WTC11 (cell line): ENCODE data around the gene CALCR. TPM values are rescaled to one million over a fixed set of nuclear protein-coding genes. Genes with fewer than 3 reads are reported as not detected.

Experiments used
- ATAC-seq: fragments of 200-7000 bp; cut with Tn5 transposase; 2 replicates; pipeline ENCODE4 v1.10.0; 2021; ENCODE audit warnings: mild to moderate bottlenecking, moderate library complexity
- CTCF ChIA-PET: fragments of 300-600 bp; sonication (Branson Sonifier 250); formaldehyde crosslinking; loops from one replicate; lab custom pipeline; 2021; ENCODE audit warnings: antibody characterized with exemption; lab: Charles Lee
- POLR2A ChIA-PET: fragments of 350-600 bp; sonication (Branson Sonifier 250); formaldehyde crosslinking; loops from one replicate; lab custom pipeline; 2021; ENCODE audit warnings: antibody characterized with exemption; lab: Charles Lee
- DNase-seq: peaks from one replicate; pipeline ENCODE4 v3.0.0; 2021; ENCODE audit warnings: low spot score
- H3K27ac Mint-ChIP-seq: 2 replicates; pipeline ENCODE4 v1.8.0; 2021; ENCODE audit warnings: mixed read lengths
- H3K27me3 Mint-ChIP-seq: 2 replicates; pipeline ENCODE4 v1.8.0; 2021; ENCODE audit warnings: low read depth, mild to moderate bottlenecking, moderate library complexity, mixed read lengths
- H3K36me3 Mint-ChIP-seq: 2 replicates; pipeline ENCODE4 v1.8.0; 2021; ENCODE audit warnings: mixed read lengths
- H3K4me1 Mint-ChIP-seq: 2 replicates; pipeline ENCODE4 v1.8.0; 2022; ENCODE audit warnings: mixed read lengths
- H3K4me3 Mint-ChIP-seq: 2 replicates; pipeline ENCODE4 v1.8.0; 2021; ENCODE audit warnings: mild to moderate bottlenecking, moderate library complexity, mixed read lengths
- H3K9me3 Mint-ChIP-seq: 2 replicates; pipeline ENCODE4 v1.8.0; 2021; ENCODE audit warnings: mixed read lengths
- AFF4 ChIP-seq: sonication (generic); formaldehyde crosslinking; IDR thresholded peaks from 2 replicates; pipeline ENCODE4 v1.8.1; 2023; ENCODE audit warnings: mild to moderate bottlenecking, missing genetic modification reagents, borderline replicate concordance
- AR ChIP-seq: fragments of 250-450 bp; sonication (Bioruptor Pico); IDR thresholded peaks from 2 replicates; pipeline ENCODE4 v1.9.0; 2021; ENCODE audit warnings: mild to moderate bottlenecking
- CREM ChIP-seq: sonication (generic); formaldehyde crosslinking; IDR thresholded peaks from 2 replicates; pipeline ENCODE4 v1.8.1; 2022; ENCODE audit warnings: mild to moderate bottlenecking, missing genetic modification reagents, moderate library complexity
- FOXP1 ChIP-seq: sonication (generic); formaldehyde crosslinking; IDR thresholded peaks from 2 replicates; pipeline ENCODE4 v1.8.0; 2022; ENCODE audit warnings: missing genetic modification reagents, mild to moderate bottlenecking, moderate library complexity, borderline replicate concordance
- FOXP4 ChIP-seq: sonication (generic); formaldehyde crosslinking; IDR thresholded peaks from 2 replicates; pipeline ENCODE4 v1.8.0; 2022; ENCODE audit warnings: mild to moderate bottlenecking, missing genetic modification reagents
- HMGXB4 ChIP-seq: sonication (generic); formaldehyde crosslinking; IDR thresholded peaks from 2 replicates; pipeline ENCODE4 v1.8.1; 2023; ENCODE audit warnings: mild to moderate bottlenecking, moderate library complexity, missing genetic modification reagents
- MYBL2 ChIP-seq: sonication (generic); formaldehyde crosslinking; IDR thresholded peaks from 2 replicates; pipeline ENCODE4 v1.8.1; 2023; ENCODE audit warnings: mild to moderate bottlenecking, moderate library complexity, missing genetic modification reagents
- SP1 ChIP-seq: sonication (generic); formaldehyde crosslinking; conservative IDR thresholded peaks from 2 replicates; pipeline ENCODE4 v1.8.1; 2022; ENCODE audit warnings: missing genetic modification reagents
- USF1 ChIP-seq: sonication (generic); formaldehyde crosslinking; IDR thresholded peaks from 2 replicates; pipeline ENCODE4 v1.8.0; 2022; ENCODE audit warnings: mild to moderate bottlenecking, missing genetic modification reagents
- ZBTB43 ChIP-seq: sonication (generic); formaldehyde crosslinking; IDR thresholded peaks from 2 replicates; pipeline ENCODE4 v1.8.1; 2023; ENCODE audit warnings: mild to moderate bottlenecking, missing genetic modification reagents
- ZMAT4 ChIP-seq: fragments of 250-450 bp; sonication (Bioruptor Pico); IDR thresholded peaks from 2 replicates; pipeline ENCODE4 v1.9.0; 2021; ENCODE audit warnings: mild to moderate bottlenecking
- ZNF219 ChIP-seq: sonication (generic); formaldehyde crosslinking; IDR thresholded peaks from 2 replicates; pipeline ENCODE4 v1.8.0; 2023; ENCODE audit warnings: missing genetic modification reagents, mild to moderate bottlenecking, borderline replicate concordance
- ZNF317 ChIP-seq: sonication (generic); formaldehyde crosslinking; IDR thresholded peaks from 2 replicates; pipeline ENCODE4 v1.8.1; 2023; ENCODE audit warnings: low read depth, mild to moderate bottlenecking, moderate library complexity, missing genetic modification reagents, borderline replicate concordance
- total RNA-seq: library from RNA; stranded (reverse); gene quantifications from 3 replicates; pipeline ENCODE4 v1.2.3, GENCODE V29; 2021

Gene CALCR
- total RNA-seq, 1 experiment from 2014 or later = 0.81 TPM

- POLR2A ChIA-PET = interaction anchor here (0.7 kb wide), 1 partner anchor 9 kb away, joined by 3 read pairs; no protein-coding TSS in a partner anchor
- peaks cover 7% of the 10 kb centered on the region; the same call in 1 of the 2 replicates for H3K9me3 Mint-ChIP-seq
- ATAC-seq (no peak), DNase-seq (no peak)
- CTCF ChIA-PET = no interaction called here
- peaks cover 48% of the 10 kb centered on the region for H3K27me3 Mint-ChIP-seq
- no peak overlapping the region for H3K4me3 Mint-ChIP-seq
- H3K36me3 Mint-ChIP-seq = no peaks in the 10 kb centered on the region
- TF ChIP-seq ZNF317 (no peak), MYBL2 (CRISPR knock-in tag) (no peak)
- no peak overlapping the region for H3K27ac Mint-ChIP-seq
- H3K4me1 Mint-ChIP-seq = peaks cover 13% of the 10 kb centered on the region
These were observed 4.2 kb upstream of the CALCR start for GRCh38 chr7:93578762-93579161.

- Mint-ChIP-seq H3K9me3 (no peaks in the 10 kb centered on the region), H3K27me3 (peaks cover 75% of the 10 kb centered on the region), H3K27ac (no peak overlapping the region), H3K4me3 (peak overlapping the region; percentile 92), H3K4me1 (peaks cover 13% of the 10 kb centered on the region), H3K36me3 (no peaks in the 10 kb centered on the region)
- no peak for TF ChIP-seq CREM
- TF ChIP-seq ZNF219 = no peak
- no peak for TF ChIP-seq HMGXB4 (CRISPR knock-in tag)
- no peak for TF ChIP-seq AR (CRISPR knock-in tag)
- no peak for TF ChIP-seq ZMAT4 (CRISPR knock-in tag)
- TF ChIP-seq SP1 (CRISPR knock-in tag) = 0 out of 2 replicates have a peak, but pooled peaks have one; percentile 16
- DNase-seq = peak; percentile 29
- CTCF ChIA-PET = interaction anchor here (0.7 to 1.4 kb wide), 4 partner anchors 25 to 465 kb away, joined by 3 to 4 read pairs (median 3); no protein-coding TSS in a partner anchor
- peak; percentile 19 for ATAC-seq
- POLR2A ChIA-PET = no interaction called here
These were observed 1.3 kb upstream of the CALCR start for GRCh38 chr7:93575555-93576399.

- Mint-ChIP-seq H3K9me3 (no peaks in the 10 kb centered on the region), H3K36me3 (no peaks in the 10 kb centered on the region), H3K4me3 (peak overlapping the region; percentile 92), H3K4me1 (peaks cover 17% of the 10 kb centered on the region), H3K27me3 (peaks cover 71% of the 10 kb centered on the region), H3K27ac (no peak overlapping the region)
- DNase-seq (no peak), ATAC-seq (peak; percentile 56)
- ChIA-PET POLR2A (no interaction called here), CTCF (interaction anchor here (1.0 to 1.8 kb wide), 6 partner anchors 23 to 225 kb away, joined by 3 to 11 read pairs (median 4); no protein-coding TSS in a partner anchor)
- TF ChIP-seq FOXP1 (CRISPR knock-in tag) (no peak), ZBTB43 (no peak), SP1 (CRISPR knock-in tag) (no peak), AFF4 (CRISPR knock-in tag) (no peak), FOXP4 (CRISPR knock-in tag) (no peak), USF1 (CRISPR knock-in tag) (no peak)
These were observed 267 bp downstream of the CALCR start for GRCh38 chr7:93574269-93574645.
